GM21515 (cell line): ENCODE measurements around the gene GPRIN1.

ENCODE experiments used
- ATAC-seq: cut with Tn5 transposase; IDR thresholded peaks from one replicate; pipeline ENCODE4 v1.9.1; 2021; ENCODE audit not compliant: unreplicated experiment

Gene GPRIN1

GRCh38 chr5:176609724-176610434 is at the start of gene GPRIN1:
TSS of gene GPRIN1 (minus strand) at chr5:176610156. CDS start at chr5:176599834, 10,322 bp downstream.
- ATAC-seq, result peak; percentile 68

- ATAC-seq, result no peak
These were observed 49.5 kb upstream of the GPRIN1 start for GRCh38 chr5:176659512-176659839.

GRCh38 chr5:176658817-176659511 is 49.0 kb upstream of the GPRIN1 start:
- ATAC-seq, result peak; percentile 46

GRCh38 chr5:176658007-176658599 is 48.1 kb upstream of the GPRIN1 start:
- ATAC-seq, result no peak

GRCh38 chr5:176656467-176656990 is 46.6 kb upstream of the GPRIN1 start:
- no peak for ATAC-seq

- no peak for ATAC-seq
These were observed 44.9 kb upstream of the GPRIN1 start for GRCh38 chr5:176654856-176655255.

GRCh38 chr5:176653401-176654385 is 43.7 kb upstream of the GPRIN1 start:
- ATAC-seq, result no peak

GRCh38 chr5:176652136-176652535 is 42.2 kb upstream of the GPRIN1 start:
- no peak for ATAC-seq

GRCh38 chr5:176651472-176651980 is 41.6 kb upstream of the GPRIN1 start:
- no peak for ATAC-seq

GRCh38 chr5:176650354-176650884 is 40.5 kb upstream of the GPRIN1 start:
- ATAC-seq, result no peak

- ATAC-seq, result no peak
These were observed 38.7 kb upstream of the GPRIN1 start for GRCh38 chr5:176648474-176649194.

- ATAC-seq, result no peak
These were observed 38.0 kb upstream of the GPRIN1 start for GRCh38 chr5:176647843-176648473.

GRCh38 chr5:176647030-176647842 is 37.3 kb upstream of the GPRIN1 start, which contains the start of gene TSPAN17:
TSS of gene TSPAN17 (plus strand) at chr5:176647484. CDS start at chr5:176647616, 132 bp downstream.
- ATAC-seq, result peak; percentile 92

GRCh38 chr5:176646707-176647029 is 36.7 kb upstream of the GPRIN1 start:
- no peak for ATAC-seq

GRCh38 chr5:176646049-176646706 is 36.2 kb upstream of the GPRIN1 start:
- no peak for ATAC-seq

GRCh38 chr5:176644878-176645670 is 35.1 kb upstream of the GPRIN1 start:
- no peak for ATAC-seq

GRCh38 chr5:176644294-176644693 is 34.3 kb upstream of the GPRIN1 start:
- no peak for ATAC-seq
